NOMO-1 treated with dmso at 0.1 percent for 144 hours (cell line): ENCODE results near the gene EGFR.

Source experiments
- DNase-seq: peaks from one replicate; lab custom pipeline; 2025; ENCODE audit not compliant: unreplicated experiment; lab: John Stamatoyannopoulos, UW

Gene EGFR

DNA sequence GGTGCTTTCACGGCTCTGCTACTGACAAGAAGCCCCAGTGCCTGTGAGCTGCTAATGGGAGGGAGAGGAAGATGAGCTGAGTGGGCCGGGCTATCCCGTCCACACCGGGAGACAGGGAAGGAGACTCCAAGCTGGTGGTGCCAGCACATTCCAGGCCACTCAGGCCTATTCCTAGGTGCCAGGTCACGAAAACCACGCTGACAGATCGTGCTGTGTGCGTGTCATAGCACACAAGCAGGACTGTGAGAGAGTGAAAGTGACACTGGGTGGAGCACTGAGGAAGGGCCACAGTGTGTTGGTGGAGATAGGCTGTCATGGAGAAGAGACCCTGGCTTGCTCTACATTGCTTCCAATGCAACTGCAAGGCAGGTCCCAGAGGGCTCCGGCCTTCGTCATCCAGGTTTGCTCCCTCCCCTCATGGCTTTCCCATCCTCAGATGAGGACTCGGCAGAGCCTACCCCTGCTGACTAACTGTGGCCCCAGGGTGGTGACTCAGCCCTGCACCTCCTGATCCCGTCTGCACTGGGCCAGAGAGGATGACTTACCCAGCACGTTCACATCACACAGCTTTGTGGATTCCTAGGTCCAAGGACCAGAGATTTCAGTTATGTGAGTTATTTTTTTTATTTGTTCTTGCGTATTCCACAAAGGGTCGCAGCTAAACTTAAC lies 167.3 kb downstream of the EGFR start:
- no peak for DNase-seq

- no peak for DNase-seq
These were observed 169.1 kb downstream of the EGFR start for GRCh38 chr7:55187701-55188491.

DNA sequence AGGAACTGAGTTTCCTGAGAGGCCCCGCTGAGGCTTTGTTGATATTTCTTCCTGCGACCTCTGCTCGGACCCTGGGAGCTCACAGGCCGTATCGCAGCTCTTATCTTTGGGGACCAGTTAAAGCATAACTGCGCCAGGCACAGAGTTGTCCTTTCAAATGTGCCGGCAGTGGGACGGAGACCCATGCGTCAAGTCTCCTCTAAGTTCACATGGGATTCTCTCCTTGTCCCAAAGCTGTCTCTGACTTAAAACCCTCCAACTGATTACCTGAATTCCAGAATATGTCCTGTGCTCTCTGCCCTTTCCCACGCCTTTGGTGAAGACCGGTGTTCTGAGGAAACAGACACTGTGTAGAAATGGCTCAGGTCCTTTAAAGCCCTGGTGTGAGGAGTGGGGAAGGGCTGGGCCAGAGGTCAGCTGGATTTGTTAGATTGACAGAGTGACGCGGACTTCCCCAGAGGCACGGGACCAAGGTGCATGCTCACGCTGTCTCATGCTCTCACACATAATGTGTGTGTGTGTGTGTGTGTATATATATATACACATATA lies 169.8 kb downstream of the EGFR start:
- no peak for DNase-seq

DNA sequence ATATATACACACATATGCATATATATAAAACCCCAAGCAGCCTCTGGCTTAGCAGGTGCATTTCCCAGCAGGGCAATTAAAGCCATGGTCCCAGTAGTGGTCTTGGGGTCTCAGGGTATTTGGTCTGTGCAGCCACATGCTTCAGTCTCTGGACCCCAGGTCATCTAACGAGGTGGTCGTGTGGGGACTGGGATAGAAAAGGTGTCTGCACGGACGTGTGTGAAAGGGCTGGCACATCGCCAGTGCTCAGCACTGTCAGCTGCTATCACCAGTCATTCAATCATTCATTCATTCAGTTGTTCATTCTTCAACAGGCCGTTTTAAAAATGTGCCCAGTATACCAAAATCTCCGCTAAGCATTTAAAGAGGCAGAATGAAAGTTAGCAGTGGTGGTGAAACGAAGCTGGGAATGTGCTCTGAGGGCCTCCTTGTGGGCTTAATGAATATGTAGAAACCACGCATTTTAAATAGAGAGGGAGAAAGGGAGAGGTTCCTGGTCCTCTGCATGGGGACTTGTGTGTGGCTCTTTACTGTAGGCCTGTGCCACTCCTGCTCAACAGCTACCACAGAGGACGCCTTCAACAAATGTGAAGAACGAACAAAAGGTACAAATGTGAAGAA lies 170.4 kb downstream of the EGFR start:
- DNase-seq, result no peak

GRCh38 chr7:55189878-55190436 lies 171.1 kb downstream of the EGFR start:
- DNase-seq, result no peak

GRCh38 chr7:55190511-55191160 lies 171.8 kb downstream of the EGFR start:
- DNase-seq, result no peak

DNA sequence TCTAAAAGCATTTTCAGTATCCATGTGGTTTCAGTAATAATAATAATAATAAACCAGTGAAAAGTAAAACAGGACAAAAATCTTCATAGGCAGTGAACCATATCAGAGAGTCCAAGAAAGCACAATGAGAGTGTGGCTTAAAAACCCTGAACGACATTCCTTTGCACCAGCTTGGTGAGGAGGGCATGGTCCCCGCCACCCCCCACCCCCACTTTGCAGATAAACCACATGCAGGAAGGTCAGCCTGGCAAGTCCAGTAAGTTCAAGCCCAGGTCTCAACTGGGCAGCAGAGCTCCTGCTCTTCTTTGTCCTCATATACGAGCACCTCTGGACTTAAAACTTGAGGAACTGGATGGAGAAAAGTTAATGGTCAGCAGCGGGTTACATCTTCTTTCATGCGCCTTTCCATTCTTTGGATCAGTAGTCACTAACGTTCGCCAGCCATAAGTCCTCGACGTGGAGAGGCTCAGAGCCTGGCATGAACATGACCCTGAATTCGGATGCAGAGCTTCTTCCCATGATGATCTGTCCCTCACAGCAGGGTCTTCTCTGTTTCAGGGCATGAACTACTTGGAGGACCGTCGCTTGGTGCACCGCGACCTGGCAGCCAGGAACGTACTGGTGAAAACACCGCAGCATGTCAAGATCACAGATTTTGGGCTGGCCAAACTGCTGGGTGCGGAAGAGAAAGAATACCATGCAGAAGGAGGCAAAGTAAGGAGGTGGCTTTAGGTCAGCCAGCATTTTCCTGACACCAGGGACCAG lies 172.5 kb downstream of the EGFR start:
- no peak for DNase-seq

DNA sequence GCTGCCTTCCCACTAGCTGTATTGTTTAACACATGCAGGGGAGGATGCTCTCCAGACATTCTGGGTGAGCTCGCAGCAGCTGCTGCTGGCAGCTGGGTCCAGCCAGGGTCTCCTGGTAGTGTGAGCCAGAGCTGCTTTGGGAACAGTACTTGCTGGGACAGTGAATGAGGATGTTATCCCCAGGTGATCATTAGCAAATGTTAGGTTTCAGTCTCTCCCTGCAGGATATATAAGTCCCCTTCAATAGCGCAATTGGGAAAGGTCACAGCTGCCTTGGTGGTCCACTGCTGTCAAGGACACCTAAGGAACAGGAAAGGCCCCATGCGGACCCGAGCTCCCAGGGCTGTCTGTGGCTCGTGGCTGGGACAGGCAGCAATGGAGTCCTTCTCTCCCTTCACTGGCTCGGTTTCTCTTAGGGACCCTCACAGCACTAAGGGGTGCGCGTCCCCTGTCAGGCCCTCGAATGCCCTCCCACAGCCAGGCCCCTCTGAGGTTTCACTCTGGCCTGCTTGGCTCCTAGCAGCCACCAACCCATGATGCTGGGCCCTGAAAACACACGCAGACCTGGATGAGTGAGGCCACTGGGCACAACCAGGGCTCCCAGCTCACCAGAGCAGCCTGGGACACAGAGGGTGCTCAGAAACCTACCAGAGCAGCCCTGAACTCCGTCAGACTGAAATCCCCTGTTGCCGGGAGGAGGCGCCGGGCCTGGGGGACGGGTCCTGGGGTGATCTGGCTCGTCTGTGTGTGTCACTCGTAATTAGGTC lies 173.3 kb downstream of the EGFR start:
- no peak for DNase-seq

GRCh38 chr7:55192723-55193122 lies 173.9 kb downstream of the EGFR start:
- DNase-seq, result no peak

GRCh38 chr7:55193245-55193644 lies 174.4 kb downstream of the EGFR start:
- no peak for DNase-seq

DNA sequence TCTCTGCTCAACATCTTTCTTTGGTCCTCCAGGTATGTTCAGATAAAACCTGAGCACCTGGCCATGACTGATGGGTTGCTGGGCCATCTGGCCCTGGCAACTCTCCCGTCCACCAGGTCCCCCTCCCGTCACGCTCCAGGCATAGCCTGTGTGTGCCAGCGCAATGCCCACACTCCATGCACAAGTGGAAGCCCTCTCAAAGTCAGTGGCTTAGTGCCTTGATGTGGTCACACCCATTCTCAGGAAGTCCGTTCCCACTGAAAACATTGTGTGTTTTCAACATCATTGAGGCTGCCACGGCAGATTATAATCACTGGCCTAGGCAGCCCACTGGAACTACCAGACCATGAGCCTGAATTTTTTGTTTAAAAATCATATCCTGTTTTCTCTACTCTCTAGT lies 175.7 kb downstream of the EGFR start:
- DNase-seq, result no peak

DNA sequence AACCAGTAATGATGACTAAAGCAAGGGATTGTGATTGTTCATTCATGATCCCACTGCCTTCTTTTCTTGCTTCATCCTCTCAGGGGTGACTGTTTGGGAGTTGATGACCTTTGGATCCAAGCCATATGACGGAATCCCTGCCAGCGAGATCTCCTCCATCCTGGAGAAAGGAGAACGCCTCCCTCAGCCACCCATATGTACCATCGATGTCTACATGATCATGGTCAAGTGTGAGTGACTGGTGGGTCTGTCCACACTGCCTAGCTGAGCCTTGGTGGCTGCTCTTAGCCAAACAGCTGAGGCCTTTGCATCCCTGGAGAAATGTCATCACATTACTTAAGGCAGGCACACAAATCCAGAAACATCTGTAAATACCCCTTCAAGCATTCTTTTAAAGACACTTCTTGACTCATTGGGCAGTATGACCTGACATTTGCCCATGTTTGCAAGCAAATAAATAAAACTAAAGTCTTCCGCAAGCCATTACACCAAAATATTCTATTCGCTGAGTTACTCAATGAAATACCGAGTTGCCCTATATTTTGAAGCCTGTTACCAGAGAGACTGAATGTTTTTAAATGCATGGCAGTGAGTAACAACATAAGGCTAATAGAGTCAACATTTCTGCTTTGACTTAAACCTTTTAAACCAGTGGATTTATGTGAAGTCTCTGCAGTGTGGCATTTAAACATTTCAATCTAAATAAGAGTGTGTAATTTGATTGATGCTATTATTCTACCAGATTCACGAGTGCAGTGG lies 180.0 kb downstream of the EGFR start:
- DNase-seq, result no peak

DNA sequence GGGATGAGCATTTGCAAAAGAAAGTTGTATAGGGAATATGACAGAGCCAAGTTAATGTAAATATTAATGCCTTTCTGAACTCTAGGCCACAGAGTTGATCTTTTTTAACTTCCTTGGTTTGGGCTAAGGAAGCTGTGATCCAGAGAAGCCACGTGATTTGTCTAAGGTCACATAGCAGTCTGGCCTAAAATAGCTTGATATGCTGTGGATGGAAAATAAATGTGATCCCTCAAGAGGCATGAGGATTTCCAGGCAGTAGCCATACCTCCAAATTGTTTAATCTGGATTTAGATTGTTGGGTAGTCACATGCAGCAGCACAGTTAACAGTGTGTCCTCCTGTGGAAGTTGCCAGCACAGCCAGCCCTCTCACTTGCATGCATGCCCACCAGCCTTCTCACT lies 180.6 kb downstream of the EGFR start:
- DNase-seq, result no peak

- no peak for DNase-seq
These were observed 181.6 kb downstream of the EGFR start for GRCh38 chr7:55200441-55200840.

DNA sequence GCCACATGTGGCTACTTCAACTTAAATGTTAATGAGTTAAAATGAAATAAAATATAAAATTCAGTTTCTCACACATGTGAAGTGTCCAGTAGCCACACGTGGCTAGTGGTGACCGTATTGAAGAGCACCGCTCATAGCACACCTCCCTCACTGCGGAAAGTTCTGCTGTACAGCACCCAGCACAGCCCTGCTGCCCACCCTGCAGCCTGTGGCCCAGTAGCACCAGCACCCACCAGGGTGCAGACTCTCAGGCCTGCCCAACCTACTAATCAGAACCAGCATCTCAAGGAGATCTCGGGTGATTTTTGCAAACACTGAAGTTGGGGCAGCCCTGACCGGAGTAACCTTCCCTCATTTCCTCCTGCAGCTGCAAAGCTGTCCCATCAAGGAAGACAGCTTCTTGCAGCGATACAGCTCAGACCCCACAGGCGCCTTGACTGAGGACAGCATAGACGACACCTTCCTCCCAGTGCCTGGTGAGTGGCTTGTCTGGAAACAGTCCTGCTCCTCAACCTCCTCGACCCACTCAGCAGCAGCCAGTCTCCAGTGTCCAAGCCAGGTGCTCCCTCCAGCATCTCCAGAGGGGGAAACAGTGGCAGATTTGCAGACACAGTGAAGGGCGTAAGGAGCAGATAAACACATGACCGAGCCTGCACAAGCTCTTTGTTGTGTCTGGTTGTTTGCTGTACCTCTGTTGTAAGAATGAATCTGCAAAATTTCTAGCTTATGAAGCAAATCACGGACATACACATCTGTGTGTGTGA lies 183.5 kb downstream of the EGFR start:
- no peak for DNase-seq

DNA sequence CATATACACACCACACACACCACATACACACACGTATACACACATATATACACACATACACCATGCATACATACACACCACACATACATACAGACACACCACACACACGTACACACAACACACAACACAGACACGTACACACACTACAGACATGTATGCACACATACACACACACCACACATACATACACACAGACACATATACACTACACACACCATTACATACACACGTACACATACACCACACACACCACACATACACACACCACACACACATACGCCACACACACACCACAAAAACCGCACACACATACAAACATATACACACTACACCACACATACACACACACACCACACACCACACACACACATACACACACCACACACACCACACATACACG lies 184.5 kb downstream of the EGFR start:
- no peak for DNase-seq

GRCh38 chr7:55205124-55205955 lies 186.5 kb downstream of the EGFR start:
- no peak for DNase-seq
